ENCODE data around the gene ABCD2. TPM values are rescaled to one million over a fixed set of nuclear protein-coding genes. Genes with fewer than 3 reads are reported as not detected.
"Not testable (repeated sequence)": the region's sequence is repeated elsewhere in the genome, so short reads cannot be mapped to it uniquely, and the experiment has no call there.

Gene ABCD2
- total and polyA plus RNA-seq, 3 experiments from 2014 or later = 4.5 to 8.7 (median 5.0) TPM

DNA sequence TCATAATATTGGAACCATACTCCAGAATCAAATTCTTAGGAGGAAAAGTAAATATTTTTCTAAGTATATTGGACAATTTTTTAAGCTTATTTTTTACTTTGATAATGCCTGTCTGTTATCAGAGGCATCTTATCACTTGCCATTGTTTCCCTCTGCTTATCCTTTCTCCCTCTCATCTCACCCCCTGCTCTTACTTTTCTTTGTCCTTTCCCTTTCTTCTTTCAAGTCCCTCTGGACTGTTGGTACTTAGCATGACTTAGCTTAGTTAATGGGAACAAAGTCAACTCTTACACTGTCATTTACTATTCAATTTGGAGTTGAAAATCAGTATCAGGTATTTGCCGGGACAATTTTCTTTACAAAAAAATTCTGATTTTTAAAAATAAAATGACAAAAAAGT is 45.2 kb downstream of the ABCD2 start:
- CTCF ChIA-PET = no interaction called here
- H3K4me1 Mint-ChIP-seq = peaks cover 0 to 14% (median 13%) of the 10 kb centered on the region in 3 donors
- Histone ChIP-seq H3K27ac (ENCODE audit: low read depth, low read length) (no peak overlapping the region), H3K4me1 (ENCODE audit: insufficient read depth, low read length) (no peaks in the 10 kb centered on the region), H3K4me3 (ENCODE audit: low read length) (no peak overlapping the region), H3K36me3 (ENCODE audit: insufficient read depth, low read length) (peaks cover 26% of the 10 kb centered on the region), H3K9me3 (ENCODE audit: low read length) (peaks cover 4% of the 10 kb centered on the region), H3K27me3 (ENCODE audit: insufficient read depth, low read length, poor library complexity, severe bottlenecking) (no peaks in the 10 kb centered on the region)
- POLR2A ChIA-PET = no interaction called here
- peaks cover 0 to 12% (median 6%) of the 10 kb centered on the region in 5 donors for H3K9me3 Mint-ChIP-seq
- peak overlapping the region in 2 of 8 donors; percentile 26 to 48 for H3K27ac Mint-ChIP-seq
- DNase-seq = no peak
- H3K36me3 Mint-ChIP-seq = peaks cover 41 to 86% (median 43%) of the 10 kb centered on the region in 3 donors
- no peaks in the 10 kb centered on the region for H3K27me3 Mint-ChIP-seq
- no peak overlapping the region for H3K4me3 Mint-ChIP-seq

DNA sequence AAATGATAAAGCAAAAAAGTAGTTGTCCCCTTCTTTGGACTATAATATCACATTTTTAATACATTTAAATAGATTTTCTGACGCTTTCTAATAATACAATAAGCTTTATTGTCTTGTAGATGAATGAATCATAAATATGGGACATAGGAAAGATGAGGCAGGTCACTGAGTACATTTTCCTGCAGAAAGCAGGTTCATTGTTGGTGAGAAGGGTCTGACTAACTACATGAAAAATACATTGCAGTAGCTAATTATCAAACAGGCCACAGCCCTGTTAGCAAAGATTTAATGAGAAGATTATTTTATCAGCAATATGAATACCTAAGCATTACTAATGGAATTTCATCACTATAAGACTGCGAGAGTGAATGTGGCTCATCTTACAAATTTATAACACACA is 45.6 kb downstream of the ABCD2 start:
- peaks cover 0 to 14% (median 13%) of the 10 kb centered on the region in 3 donors for H3K4me1 Mint-ChIP-seq
- CTCF ChIA-PET = no interaction called here
- no peak overlapping the region for H3K4me3 Mint-ChIP-seq
- POLR2A ChIA-PET = no interaction called here
- H3K9me3 Mint-ChIP-seq = peaks cover 0 to 12% (median 6%) of the 10 kb centered on the region in 5 donors
- Histone ChIP-seq H3K27ac (ENCODE audit: low read depth, low read length) (no peak overlapping the region), H3K9me3 (ENCODE audit: low read length) (peaks cover 4% of the 10 kb centered on the region), H3K36me3 (ENCODE audit: insufficient read depth, low read length) (peaks cover 30% of the 10 kb centered on the region), H3K27me3 (ENCODE audit: insufficient read depth, low read length, poor library complexity, severe bottlenecking) (no peaks in the 10 kb centered on the region), H3K4me1 (ENCODE audit: insufficient read depth, low read length) (no peaks in the 10 kb centered on the region), H3K4me3 (ENCODE audit: low read length) (no peak overlapping the region)
- H3K27ac Mint-ChIP-seq = peak overlapping the region in 1 of 8 donors; percentile 48
- H3K36me3 Mint-ChIP-seq = peaks cover 41 to 86% (median 43%) of the 10 kb centered on the region in 3 donors
- no peak for DNase-seq
- H3K27me3 Mint-ChIP-seq = no peaks in the 10 kb centered on the region

DNA sequence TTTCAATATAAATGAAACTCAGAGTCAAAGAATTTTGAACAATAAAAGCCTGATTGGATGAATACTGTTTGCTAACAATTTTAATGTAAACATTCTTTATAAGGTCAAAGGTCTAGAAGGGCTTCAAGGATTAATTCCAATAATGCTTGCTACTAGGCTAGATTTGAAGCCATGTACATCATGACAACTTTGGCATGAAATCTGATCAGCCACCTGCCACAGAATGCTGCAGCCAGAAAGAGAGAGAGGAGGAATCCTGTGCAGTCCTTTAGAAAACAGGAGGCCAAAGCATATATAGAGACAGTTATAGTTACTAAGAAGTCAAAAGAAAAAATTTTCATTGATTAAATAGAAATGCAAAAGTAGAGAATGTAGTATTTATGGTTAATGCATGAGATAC is 47.1 kb downstream of the ABCD2 start:
- no peak overlapping the region for H3K4me3 Mint-ChIP-seq
- no peaks in the 10 kb centered on the region for H3K27me3 Mint-ChIP-seq
- Histone ChIP-seq H3K27ac (ENCODE audit: low read depth, low read length) (no peak overlapping the region), H3K36me3 (ENCODE audit: insufficient read depth, low read length) (peaks cover 30% of the 10 kb centered on the region), H3K27me3 (ENCODE audit: insufficient read depth, low read length, poor library complexity, severe bottlenecking) (no peaks in the 10 kb centered on the region), H3K4me1 (ENCODE audit: insufficient read depth, low read length) (no peaks in the 10 kb centered on the region), H3K4me3 (ENCODE audit: low read length) (no peak overlapping the region), H3K9me3 (ENCODE audit: low read length) (peaks cover 4% of the 10 kb centered on the region)
- POLR2A ChIA-PET = interaction anchor here (0.5 kb wide), 1 partner anchor 74 kb away, joined by 3 read pairs; no protein-coding TSS in a partner anchor
- DNase-seq = no peak
- peaks cover 0 to 14% (median 7%) of the 10 kb centered on the region in 5 donors for H3K9me3 Mint-ChIP-seq
- H3K4me1 Mint-ChIP-seq = peaks cover 0 to 14% (median 13%) of the 10 kb centered on the region in 3 donors
- CTCF ChIA-PET = no interaction called here
- peaks cover 43 to 82% (median 46%) of the 10 kb centered on the region in 3 donors for H3K36me3 Mint-ChIP-seq
- H3K27ac Mint-ChIP-seq = no peak overlapping the region

DNA sequence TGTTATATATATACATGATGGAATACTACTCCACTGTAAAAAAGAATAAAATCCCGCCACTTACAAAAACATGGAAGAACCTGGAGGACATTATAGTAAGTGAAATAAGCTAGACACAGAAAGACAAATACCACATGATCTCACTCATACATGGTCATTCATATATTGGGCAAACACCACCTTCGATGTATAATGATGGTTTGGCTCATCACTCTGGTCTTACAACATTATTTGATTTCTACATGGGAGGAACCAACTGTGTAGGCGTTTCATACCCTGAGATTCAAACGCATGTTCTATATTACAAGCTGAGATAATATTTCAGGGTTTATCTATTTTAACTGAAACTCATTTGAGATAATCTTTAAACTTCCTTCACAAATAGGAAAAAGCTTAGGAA is 48.3 kb downstream of the ABCD2 start:
- DNase-seq = no peak
- Mint-ChIP-seq H3K9me3 (peaks cover 4 to 24% (median 19%) of the 10 kb centered on the region in 5 donors), H3K4me3 (no peak overlapping the region), H3K27ac (no peak overlapping the region), H3K36me3 (peaks cover 45 to 79% (median 54%) of the 10 kb centered on the region in 3 donors), H3K4me1 (peaks cover 0 to 14% (median 13%) of the 10 kb centered on the region in 3 donors), H3K27me3 (no peaks in the 10 kb centered on the region)
- ChIA-PET POLR2A (no interaction called here), CTCF (no interaction called here)
- Histone ChIP-seq H3K27me3 (ENCODE audit: insufficient read depth, low read length, poor library complexity, severe bottlenecking) (no peaks in the 10 kb centered on the region), H3K36me3 (ENCODE audit: insufficient read depth, low read length) (peaks cover 30% of the 10 kb centered on the region), H3K4me3 (ENCODE audit: low read length) (no peak overlapping the region), H3K9me3 (ENCODE audit: low read length) (peaks cover 4% of the 10 kb centered on the region), H3K4me1 (ENCODE audit: insufficient read depth, low read length) (no peaks in the 10 kb centered on the region), H3K27ac (ENCODE audit: low read depth, low read length) (no peak overlapping the region)

DNA sequence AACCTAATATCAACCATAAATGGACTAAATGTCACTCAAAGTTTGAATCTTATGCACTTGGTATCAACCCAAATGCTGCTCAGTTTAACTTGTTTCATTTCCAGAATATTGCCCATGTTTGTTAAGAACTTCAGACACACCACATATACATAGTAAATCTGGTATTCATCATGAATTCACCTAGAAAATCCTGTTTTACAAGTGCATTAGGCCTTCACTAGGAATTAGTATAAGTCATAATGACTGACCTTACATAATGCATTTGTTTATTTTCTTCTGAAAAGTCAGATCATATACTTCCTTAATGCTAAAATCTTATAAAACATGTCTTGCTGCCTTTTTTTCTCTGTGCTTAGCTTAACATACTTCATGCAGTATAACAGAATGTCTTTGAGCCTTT is 66.1 kb downstream of the ABCD2 start:
- H3K9me3 Mint-ChIP-seq = peaks cover 1 to 7% (median 3%) of the 10 kb centered on the region in 5 donors
- peaks cover 6% of the 10 kb centered on the region for H3K36me3 ChIP-seq (ENCODE audit: insufficient read depth, low read length)
- no peak overlapping the region for H3K4me3 ChIP-seq (ENCODE audit: low read length)
- no peak overlapping the region for H3K4me3 Mint-ChIP-seq
- ChIA-PET CTCF (no interaction called here), POLR2A (no interaction called here)
- no peak overlapping the region for H3K27ac ChIP-seq (ENCODE audit: low read depth, low read length)
- H3K4me1 Mint-ChIP-seq = peaks cover 0 to 9% (median 7%) of the 10 kb centered on the region in 3 donors
- no peaks in the 10 kb centered on the region for H3K27me3 ChIP-seq (ENCODE audit: insufficient read depth, low read length, poor library complexity, severe bottlenecking)
- peaks cover 33 to 61% (median 34%) of the 10 kb centered on the region in 3 donors for H3K36me3 Mint-ChIP-seq
- H3K4me1 ChIP-seq (ENCODE audit: insufficient read depth, low read length) = no peaks in the 10 kb centered on the region
- no peaks in the 10 kb centered on the region for H3K27me3 Mint-ChIP-seq
- H3K27ac Mint-ChIP-seq = peak overlapping the region in 1 of 8 donors; percentile 22
- no peak for DNase-seq
- no peaks in the 10 kb centered on the region for H3K9me3 ChIP-seq (ENCODE audit: low read length)

DNA sequence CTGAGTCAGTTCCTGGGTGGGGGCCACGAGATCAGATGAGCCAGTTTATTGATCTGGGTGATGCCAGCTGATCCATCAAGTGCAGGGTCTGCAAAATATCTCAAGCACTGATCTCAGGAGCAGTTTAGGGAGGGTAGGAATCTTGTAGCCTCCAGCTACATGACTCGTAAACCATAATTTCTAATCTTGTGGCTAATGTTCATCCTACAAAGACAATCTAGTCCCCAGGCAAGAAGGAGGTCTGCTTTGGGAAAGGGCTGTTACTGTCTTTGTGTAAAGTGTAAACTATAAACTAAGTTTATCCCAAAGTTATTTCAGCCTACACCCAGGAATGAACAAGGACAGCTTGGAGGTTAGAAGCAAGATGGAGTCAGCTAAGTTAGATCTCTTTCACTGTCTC is 75.4 kb downstream of the ABCD2 start:
- H3K4me3 Mint-ChIP-seq; H3K27me3 ChIP-seq (ENCODE audit: insufficient read depth, low read length, poor library complexity, severe bottlenecking); H3K36me3 ChIP-seq (ENCODE audit: insufficient read depth, low read length); H3K4me1 Mint-ChIP-seq; DNase-seq; H3K9me3 Mint-ChIP-seq; H3K36me3 Mint-ChIP-seq; CTCF ChIA-PET; H3K4me3 ChIP-seq (ENCODE audit: low read length); H3K4me1 ChIP-seq (ENCODE audit: insufficient read depth, low read length); H3K9me3 ChIP-seq (ENCODE audit: low read length); POLR2A ChIA-PET; H3K27ac ChIP-seq (ENCODE audit: low read depth, low read length); H3K27me3 Mint-ChIP-seq: not testable (repeated sequence)
- H3K27ac Mint-ChIP-seq = peak overlapping the region in 1 of 8 donors; percentile 79

DNA sequence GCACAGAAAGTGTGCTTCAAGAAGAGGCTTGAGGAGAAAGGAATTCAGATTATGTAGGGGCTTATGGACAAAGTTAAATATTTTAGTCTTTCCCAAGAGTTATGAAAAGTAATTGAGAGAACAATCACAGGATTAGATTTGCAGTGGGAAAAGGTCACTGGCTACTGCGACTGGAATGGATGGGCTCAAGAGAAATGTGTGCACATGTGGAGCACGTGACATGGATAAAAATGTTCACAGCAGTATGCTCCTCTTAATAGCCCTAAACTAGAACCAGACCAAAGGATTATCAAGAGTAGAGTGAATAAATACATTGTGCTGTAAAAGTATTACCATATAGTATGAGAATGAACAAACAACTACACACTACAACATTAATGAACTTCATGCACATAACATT is 78.1 kb downstream of the ABCD2 start:
- no peak overlapping the region for H3K4me3 ChIP-seq (ENCODE audit: low read length)
- no peaks in the 10 kb centered on the region for H3K4me1 ChIP-seq (ENCODE audit: insufficient read depth, low read length)
- DNase-seq = no peak
- H3K27ac Mint-ChIP-seq = no peak overlapping the region
- no peaks in the 10 kb centered on the region for H3K9me3 Mint-ChIP-seq
- no peaks in the 10 kb centered on the region for H3K27me3 Mint-ChIP-seq
- H3K9me3 ChIP-seq (ENCODE audit: low read length) = no peaks in the 10 kb centered on the region
- ChIA-PET POLR2A (no interaction called here), CTCF (no interaction called here)
- no peaks in the 10 kb centered on the region for H3K4me1 Mint-ChIP-seq
- H3K4me3 Mint-ChIP-seq = no peak overlapping the region
- no peaks in the 10 kb centered on the region for H3K27me3 ChIP-seq (ENCODE audit: insufficient read depth, low read length, poor library complexity, severe bottlenecking)
- no peak overlapping the region for H3K27ac ChIP-seq (ENCODE audit: low read depth, low read length)
- H3K36me3 ChIP-seq (ENCODE audit: insufficient read depth, low read length) = no peaks in the 10 kb centered on the region
- peaks cover 0 to 9% (median 3%) of the 10 kb centered on the region in 3 donors for H3K36me3 Mint-ChIP-seq

DNA sequence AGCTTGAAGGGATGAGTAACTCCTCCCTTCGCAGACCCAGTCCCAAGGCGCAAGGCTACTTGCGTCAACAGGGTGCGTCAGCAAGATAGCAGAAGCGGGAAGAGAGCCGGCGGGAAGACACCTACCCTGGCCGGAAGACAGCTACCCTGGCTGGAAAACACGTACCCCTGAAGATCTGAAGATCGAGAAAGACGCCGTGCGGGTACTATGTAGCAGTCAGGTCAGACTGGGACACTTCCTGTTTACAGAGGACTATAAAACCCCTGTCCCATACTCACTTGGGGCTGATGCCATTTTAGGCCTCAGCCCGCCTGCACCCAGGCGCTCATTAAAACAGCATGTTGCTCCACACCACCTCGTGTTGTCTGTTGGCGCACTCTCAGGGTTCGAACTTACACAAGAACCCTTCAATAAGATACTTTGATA is 80.9 kb downstream of the ABCD2 start:
- POLR2A ChIA-PET = no interaction called here
- no peak overlapping the region for H3K27ac Mint-ChIP-seq
- CTCF ChIA-PET = no interaction called here

More for the DNA sequence above, 80.9 kb downstream of the ABCD2 start:
- Histone ChIP-seq H3K36me3 (ENCODE audit: insufficient read depth, low read length) (no peaks in the 10 kb centered on the region), H3K27ac (ENCODE audit: low read depth, low read length) (no peak overlapping the region), H3K27me3 (ENCODE audit: insufficient read depth, low read length, poor library complexity, severe bottlenecking) (no peaks in the 10 kb centered on the region), H3K9me3 (ENCODE audit: low read length) (no peaks in the 10 kb centered on the region), H3K4me3 (ENCODE audit: low read length) (no peak overlapping the region), H3K4me1 (ENCODE audit: insufficient read depth, low read length) (no peaks in the 10 kb centered on the region)
- peaks cover 0 to 5% (median 1%) of the 10 kb centered on the region in 3 donors for H3K36me3 Mint-ChIP-seq
- H3K4me1 Mint-ChIP-seq = peaks cover 0 to 2% (median 2%) of the 10 kb centered on the region in 3 donors
- DNase-seq = no peak
- no peak overlapping the region for H3K4me3 Mint-ChIP-seq
- peaks cover 0 to under 1% of the 10 kb centered on the region in 2 donors for H3K27me3 Mint-ChIP-seq
- no peaks in the 10 kb centered on the region for H3K9me3 Mint-ChIP-seq

Measured in CD8-positive, alpha-beta memory T cell (primary cell).